HG03097 (cell line): Measurements from ENCODE around the gene AKAP1.

Source experiments
- ATAC-seq: cut with Tn5 transposase; IDR thresholded peaks from one replicate; pipeline ENCODE4 v1.9.1; 2021; ENCODE audit not compliant: unreplicated experiment, low FRiP score

AKAP1 gene

DNA sequence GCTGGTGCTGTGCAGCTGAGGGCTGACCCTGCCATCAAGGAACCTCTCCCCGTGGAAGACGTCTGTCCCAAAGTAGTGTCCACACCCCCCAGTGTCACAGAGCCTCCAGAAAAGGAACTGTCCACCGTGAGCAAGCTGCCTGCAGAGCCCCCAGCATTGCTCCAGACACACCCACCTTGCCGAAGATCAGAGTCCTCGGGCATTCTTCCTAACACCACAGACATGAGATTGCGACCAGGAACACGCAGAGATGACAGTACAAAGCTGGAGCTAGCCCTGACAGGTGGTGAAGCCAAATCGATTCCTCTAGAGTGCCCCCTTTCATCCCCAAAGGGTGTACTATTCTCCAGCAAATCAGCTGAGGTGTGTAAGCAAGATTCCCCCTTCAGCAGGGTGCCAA lies 20.5 kb downstream of the AKAP1 start:
- no peak for ATAC-seq

GRCh38 chr17:57106107-57106835 lies 21.2 kb downstream of the AKAP1 start:
- ATAC-seq = no peak

GRCh38 chr17:57106836-57107497 lies 21.9 kb downstream of the AKAP1 start:
- ATAC-seq = no peak

DNA sequence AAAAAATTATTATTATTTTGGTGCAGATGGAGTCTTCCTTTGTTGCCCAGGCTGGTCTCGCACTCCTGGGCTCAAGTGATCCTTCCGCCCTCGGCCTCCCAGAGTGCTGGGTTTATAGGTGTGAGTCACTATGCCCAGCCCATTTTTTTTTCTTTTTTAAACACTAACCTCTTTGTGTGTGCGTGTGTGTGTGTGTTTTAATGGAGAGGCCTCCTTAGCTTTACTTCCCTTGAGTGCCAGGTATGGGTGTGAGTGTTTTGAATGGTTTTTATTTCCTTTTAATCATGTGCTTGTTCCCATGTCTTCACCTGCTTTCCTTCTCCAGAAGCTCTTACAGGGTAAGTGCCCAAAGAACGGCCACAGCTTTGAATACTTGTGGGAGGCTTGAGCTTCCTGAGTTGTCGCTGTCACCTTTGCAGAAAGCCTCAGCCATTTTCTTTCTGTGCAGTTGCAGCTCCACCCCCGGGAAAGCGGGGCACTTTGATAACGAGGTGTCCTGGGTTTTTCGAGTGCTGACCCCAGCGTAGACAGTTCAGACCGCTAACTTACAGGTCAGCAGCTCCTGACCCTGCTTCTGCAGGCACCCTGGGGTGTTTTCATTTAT lies 22.6 kb downstream of the AKAP1 start:
- ATAC-seq = no peak

- no peak for ATAC-seq
Observed at GRCh38 chr17:57108671-57109392, 23.8 kb downstream of the AKAP1 start.

- no peak for ATAC-seq
Observed at GRCh38 chr17:57109393-57110151, 24.5 kb downstream of the AKAP1 start.

DNA sequence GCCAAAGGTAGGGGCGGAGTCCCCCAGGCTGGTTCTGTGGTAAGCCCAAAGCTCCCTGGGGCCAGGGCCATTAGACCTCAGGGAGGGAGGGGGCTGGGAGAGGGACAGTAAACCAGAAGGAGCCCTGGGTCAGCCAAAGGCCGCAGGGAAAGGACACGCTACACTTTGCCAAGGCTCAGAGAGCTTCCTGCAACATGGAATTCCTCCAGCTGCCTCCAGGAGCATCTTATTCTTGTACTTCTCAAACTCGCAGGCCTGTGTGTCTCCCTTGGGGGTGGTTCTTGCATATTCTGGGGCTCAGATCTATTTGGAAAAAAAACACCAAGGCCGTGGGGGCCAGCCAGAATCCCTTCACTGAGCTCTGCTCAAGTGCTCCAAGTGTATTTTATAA lies 25.1 kb downstream of the AKAP1 start:
- no peak for ATAC-seq

DNA sequence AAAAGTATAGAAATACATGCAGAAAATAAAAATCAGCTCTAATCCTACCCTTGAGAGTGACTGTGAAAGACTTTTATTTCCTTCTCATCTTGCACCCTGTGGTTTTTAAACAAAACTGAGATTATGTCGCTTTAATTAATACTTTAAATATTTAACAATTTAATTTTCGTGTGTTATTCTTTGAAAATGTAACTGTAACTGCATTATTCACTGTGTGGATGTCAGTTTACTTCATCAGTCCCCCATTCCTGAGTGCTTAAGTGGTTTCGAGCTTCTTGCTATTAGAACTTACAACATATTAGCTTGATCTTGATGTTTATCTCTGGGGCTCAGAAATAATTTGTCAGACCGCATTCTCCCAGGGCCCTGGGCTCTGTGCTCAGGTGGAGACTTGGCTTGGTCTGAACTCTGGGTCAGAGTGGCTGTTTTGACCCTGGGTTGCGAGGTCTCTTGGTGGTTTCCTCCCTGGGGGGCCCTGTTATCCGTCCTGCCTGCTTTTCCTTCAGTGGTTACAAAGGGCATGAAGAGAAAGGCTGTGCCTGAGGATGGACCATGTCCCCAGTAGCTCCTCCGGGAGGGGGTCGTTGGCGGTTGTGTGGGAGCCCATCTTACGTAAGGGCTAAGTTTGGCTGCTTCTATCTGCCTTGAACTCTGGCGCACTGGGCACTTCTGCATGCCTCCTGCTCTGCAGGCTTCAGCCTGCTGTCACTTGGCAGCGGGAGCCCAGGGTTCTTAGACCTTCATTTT lies 25.7 kb downstream of the AKAP1 start:
- no peak for ATAC-seq

DNA sequence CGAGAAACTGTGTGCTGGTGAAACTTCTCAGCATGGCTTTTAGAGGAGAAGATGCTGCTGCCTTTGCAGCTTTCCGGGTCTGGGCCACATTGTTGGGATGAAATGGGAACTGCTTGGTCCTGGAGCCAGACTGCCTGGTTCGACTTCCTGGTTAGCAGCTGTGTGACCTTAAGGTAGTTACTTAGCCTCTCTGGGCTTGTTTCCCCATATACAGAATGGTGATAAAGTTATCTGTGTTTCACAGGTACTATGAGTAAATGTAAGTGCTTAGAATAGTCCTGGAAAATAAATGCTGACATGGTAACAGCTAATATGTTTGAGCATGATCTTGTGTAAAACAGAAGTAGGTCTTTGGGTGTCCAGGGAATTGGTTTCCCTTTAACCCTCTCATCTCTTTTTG lies 26.3 kb downstream of the AKAP1 start:
- no peak for ATAC-seq

- no peak for ATAC-seq
Observed at GRCh38 chr17:57113011-57113410, 28.0 kb downstream of the AKAP1 start.

GRCh38 chr17:57113656-57114055 lies 28.6 kb downstream of the AKAP1 start:
- ATAC-seq = no peak

- no peak for ATAC-seq
Observed at GRCh38 chr17:57114085-57114673, 29.1 kb downstream of the AKAP1 start.

- no peak for ATAC-seq
Observed at GRCh38 chr17:57115377-57115776, 30.3 kb downstream of the AKAP1 start.

- no peak for ATAC-seq
Observed at GRCh38 chr17:57115916-57116315, 30.9 kb downstream of the AKAP1 start.

DNA sequence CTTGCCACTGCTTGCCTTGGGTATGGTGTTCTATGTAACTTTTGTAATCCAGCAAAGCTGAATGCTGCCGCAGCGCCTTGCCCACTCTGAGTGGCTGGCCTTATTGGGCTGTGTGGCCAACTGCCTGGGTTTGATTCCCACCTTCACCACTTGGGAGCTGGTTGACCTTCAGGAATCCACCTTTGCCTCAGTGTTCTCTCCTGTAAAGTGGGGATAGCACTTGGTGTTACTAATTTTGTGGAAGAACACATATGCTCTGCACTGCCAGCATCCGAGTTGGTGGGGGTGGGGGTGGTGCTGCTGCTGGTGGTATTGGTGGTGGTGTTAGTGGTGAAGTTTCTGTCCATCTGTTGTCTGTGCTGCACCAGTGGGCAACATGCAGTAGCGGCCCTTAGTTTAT lies 32.8 kb downstream of the AKAP1 start:
- ATAC-seq = no peak

- ATAC-seq = no peak
Observed at GRCh38 chr17:57120814-57121213, 35.8 kb downstream of the AKAP1 start.

- ATAC-seq = no peak
Observed at GRCh38 chr17:57121308-57122042, 36.4 kb downstream of the AKAP1 start.

GRCh38 chr17:57124053-57124452 lies 39.0 kb downstream of the AKAP1 start:
- no peak for ATAC-seq

DNA sequence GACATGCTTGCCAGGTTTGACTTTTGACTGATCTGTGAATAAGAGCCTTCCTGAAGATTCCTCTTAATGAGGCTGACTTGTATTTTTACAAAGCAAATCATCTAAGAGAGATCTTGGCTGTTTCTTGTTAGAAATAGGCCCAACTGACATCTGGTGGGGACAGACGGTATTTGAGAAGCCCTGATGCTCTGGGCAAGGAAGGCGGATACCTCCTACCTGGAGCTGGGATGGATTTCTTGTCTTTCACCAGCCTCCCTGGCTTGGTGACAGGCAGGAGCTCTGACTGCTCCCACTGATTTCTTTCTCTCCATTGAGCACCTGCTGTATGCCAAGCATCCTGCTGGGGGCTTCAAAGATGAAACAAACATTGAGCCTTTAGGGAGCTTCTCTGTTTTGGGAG lies 40.4 kb downstream of the AKAP1 start:
- no peak for ATAC-seq
